Kidney (tissue), 14 donors: ENCODE measurements around the gene ISYNA1. TPM values are rescaled to one million over a fixed set of nuclear protein-coding genes. Genes with fewer than 3 reads are reported as not detected.

Source experiments
- DNase-seq, 5 donors: peaks; one replicate each; pipeline ENCODE4 v3.0.0-alpha.2; 2013 to 2020
- FAIRE-seq: peaks from 2 replicates; lab custom pipeline; 2012; peaks lifted over from hg19 to GRCh38; lab: Jason Lieb, UNC
- H3K27ac ChIP-seq, 2 donors: one replicate each; pipeline ENCODE4 v1.7.0; 2013; ENCODE audit warnings: low read depth in 2 of 2, low read length in 2 of 2, inconsistent platforms in 1 of 2
- H3K27me3 ChIP-seq: one replicate; pipeline ENCODE4 v1.7.1; 2013; ENCODE audit warnings: low read length, inconsistent platforms; ENCODE audit not compliant: control insufficient read depth, insufficient read depth
- H3K36me3 ChIP-seq, 3 donors: one replicate each; pipeline versions ENCODE4 v1.7.0 to v1.7.1; 2013; ENCODE audit warnings: low read length in 3 of 3, control low read depth in 1 of 3, inconsistent platforms in 1 of 3; ENCODE audit not compliant: insufficient read depth in 3 of 3, control insufficient read depth in 2 of 3
- H3K4me1 ChIP-seq, 3 donors: one replicate each; pipeline versions ENCODE4 v1.7.0 to v1.7.1; 2013; ENCODE audit warnings: low read length in 3 of 3, inconsistent platforms in 1 of 3, low read depth in 1 of 3; ENCODE audit not compliant: control insufficient read depth in 2 of 3, insufficient read depth in 2 of 3
- H3K4me3 ChIP-seq, 3 donors: one replicate each; pipeline versions ENCODE4 v1.7.0 to v1.8.1; 2013; ENCODE audit warnings: low read length in 3 of 3, control low read depth in 1 of 3, inconsistent platforms in 1 of 3
- H3K9ac ChIP-seq, 3 donors: one replicate each; pipeline versions ENCODE4 v1.7.0 to v1.7.1; 2013; ENCODE audit warnings: low read length in 3 of 3, control low read depth in 1 of 3, inconsistent platforms in 1 of 3
- H3K9me3 ChIP-seq, 3 donors: one replicate each; pipeline versions ENCODE4 v1.7.0 to v1.7.1; 2013; ENCODE audit warnings: low read length in 3 of 3, control low read depth in 1 of 3, inconsistent platforms in 1 of 3; ENCODE audit not compliant: control insufficient read depth in 2 of 3, insufficient read depth in 1 of 3
- intact Hi-C: fragments of 100-400 bp; cut with DNase I; formaldehyde crosslinking; loops from one replicate; pipeline ENCODE4 v1.11.1; 2022
- polyA plus RNA-seq: library from polyadenylated mRNA; stranded (reverse); fragments of 350-450 nt; fragmentation: Illumina TruSeq; extraction: RNeasy Lipid Tissue Mini Kit (QIAGEN cat#74804); gene quantifications from one replicate; pipeline ENCODE4 v1.2.3, GENCODE V29; 2014; ENCODE audit warnings: low read depth, low replicate concordance; ENCODE audit not compliant: insufficient read depth
- total RNA-seq: library from RNA; stranded (reverse); fragmentation: NEBNext Ultra II Directional; extraction: Animal tissue kit (Norgen Biotek cat#: 25700); gene quantifications from one replicate; pipeline ENCODE4 v1.2.1, GENCODE V29; 2021
- TF ChIP-seq, protein P1 (sequence below): IDR thresholded peaks from 3 replicates; pipeline ENCODE4 v1.5.1; 2012; ENCODE audit warnings: mild to moderate bottlenecking, moderate library complexity, borderline replicate concordance; ENCODE audit not compliant: insufficient read depth; ENCODE audit errors: extremely low read depth
- donor health status: control.
- donor health status: control.
- donor health status: control.
- donor health status: control.
- donor health status: control.
- donor health status: DM: yes; HTN: yes; CAD: no.
- donor health status: Normal renal cell carcinoma (clear cell type).

Gene ISYNA1
- total and polyA plus RNA-seq, 2 donors from 2014 or later = 68.6 to 101 TPM

- H3K27ac ChIP-seq = peak overlapping the region; percentile 12 to 45
- H3K9ac ChIP-seq = peak overlapping the region in 1 of 3 donors; percentile 27
- intact Hi-C loops = no loop called here
Observed at GRCh38 chr19:18484992-18485391, 47.1 kb upstream of the ISYNA1 start.

GRCh38 chr19:18483119-18483890 lies 45.4 kb upstream of the ISYNA1 start:
- Histone ChIP-seq H3K9me3 (no peaks in the 10 kb centered on the region), H3K9ac (no peak overlapping the region), H3K4me3 (no peak overlapping the region), H3K27me3 (no peaks in the 10 kb centered on the region), H3K27ac (no peak overlapping the region), H3K4me1 (peaks cover 0 to 72% (median 70%) of the 10 kb centered on the region in 3 donors), H3K36me3 (no peaks in the 10 kb centered on the region)
- intact Hi-C loops = no loop called here
- DNase-seq (no peak), FAIRE-seq (no peak)
- TF ChIP-seq, protein P1, sequence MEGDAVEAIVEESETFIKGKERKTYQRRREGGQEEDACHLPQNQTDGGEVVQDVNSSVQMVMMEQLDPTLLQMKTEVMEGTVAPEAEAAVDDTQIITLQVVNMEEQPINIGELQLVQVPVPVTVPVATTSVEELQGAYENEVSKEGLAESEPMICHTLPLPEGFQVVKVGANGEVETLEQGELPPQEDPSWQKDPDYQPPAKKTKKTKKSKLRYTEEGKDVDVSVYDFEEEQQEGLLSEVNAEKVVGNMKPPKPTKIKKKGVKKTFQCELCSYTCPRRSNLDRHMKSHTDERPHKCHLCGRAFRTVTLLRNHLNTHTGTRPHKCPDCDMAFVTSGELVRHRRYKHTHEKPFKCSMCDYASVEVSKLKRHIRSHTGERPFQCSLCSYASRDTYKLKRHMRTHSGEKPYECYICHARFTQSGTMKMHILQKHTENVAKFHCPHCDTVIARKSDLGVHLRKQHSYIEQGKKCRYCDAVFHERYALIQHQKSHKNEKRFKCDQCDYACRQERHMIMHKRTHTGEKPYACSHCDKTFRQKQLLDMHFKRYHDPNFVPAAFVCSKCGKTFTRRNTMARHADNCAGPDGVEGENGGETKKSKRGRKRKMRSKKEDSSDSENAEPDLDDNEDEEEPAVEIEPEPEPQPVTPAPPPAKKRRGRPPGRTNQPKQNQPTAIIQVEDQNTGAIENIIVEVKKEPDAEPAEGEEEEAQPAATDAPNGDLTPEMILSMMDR = no peak

More at GRCh38 chr19:18484992-18485391, 47.1 kb upstream of the ISYNA1 start:
- H3K4me3 ChIP-seq = no peak overlapping the region
- H3K9me3 ChIP-seq = no peaks in the 10 kb centered on the region
- no peak for DNase-seq
- FAIRE-seq = no peak
- H3K36me3 ChIP-seq = no peaks in the 10 kb centered on the region
- H3K4me1 ChIP-seq = peaks cover 0 to 72% (median 70%) of the 10 kb centered on the region in 3 donors
- TF ChIP-seq, protein P1 = no peak
- H3K27me3 ChIP-seq = no peaks in the 10 kb centered on the region

DNA sequence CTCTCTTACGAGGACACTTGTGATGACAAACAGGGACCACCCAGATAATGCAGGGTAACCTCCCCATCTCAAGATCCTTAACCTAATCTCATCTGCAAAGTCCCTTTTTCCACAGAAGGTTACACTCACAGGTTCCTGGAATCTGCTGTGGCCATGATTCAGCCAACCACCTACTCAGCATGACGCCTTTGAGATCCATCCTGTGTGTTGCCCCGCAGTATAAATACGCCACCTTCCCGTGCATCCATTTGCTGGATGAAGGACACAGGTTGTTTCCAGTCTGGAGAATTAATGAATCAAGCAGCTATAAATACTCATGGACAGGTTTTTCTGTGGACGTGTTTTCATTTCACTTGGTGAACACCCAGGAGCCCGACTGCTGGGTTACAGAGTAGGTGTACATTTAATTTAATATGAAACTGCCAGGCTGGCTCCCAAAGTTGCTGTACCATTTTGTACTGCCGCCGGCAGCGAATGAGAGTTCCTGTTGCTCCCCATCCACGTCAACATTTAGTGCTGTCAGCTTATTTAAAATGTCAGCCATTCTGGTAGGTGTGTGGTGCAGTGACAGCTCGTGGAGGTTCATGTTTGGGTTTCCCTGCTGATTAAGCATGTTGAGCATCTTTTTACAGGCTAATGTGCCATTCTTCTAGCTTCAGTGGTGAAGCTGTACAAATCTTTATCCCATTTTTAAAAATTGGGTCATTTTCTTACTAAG lies 43.7 kb upstream of the ISYNA1 start:
- Histone ChIP-seq H3K4me3 (no peak overlapping the region), H3K36me3 (no peaks in the 10 kb centered on the region), H3K27ac (no peak overlapping the region), H3K9me3 (no peaks in the 10 kb centered on the region), H3K4me1 (peaks cover 0 to 64% (median 56%) of the 10 kb centered on the region in 3 donors), H3K27me3 (no peaks in the 10 kb centered on the region), H3K9ac (no peak overlapping the region)
- TF ChIP-seq, protein P1 = no peak
- intact Hi-C loops = no loop called here
- no peak for FAIRE-seq
- no peak for DNase-seq
